CD4-positive, alpha-beta T cell treated with Interleukin-1 beta for 1 hour (primary cell): ENCODE measurements around the gene EHBP1.
"Not testable (repeated sequence)": the region's sequence is repeated elsewhere in the genome, so short reads cannot be mapped to it uniquely, and the experiment has no call there.

Experiments
- DNase-seq, 2 donors: peaks; one replicate each; pipeline ENCODE4 v3.0.0-alpha.2; 2020 to 2022

Gene EHBP1

GRCh38 chr2:63053889-63054602 lies 348.5 kb downstream of the EHBP1 start:
- no peak for DNase-seq

GRCh38 chr2:63054841-63055225 lies 349.3 kb downstream of the EHBP1 start:
- DNase-seq = no peak

DNA sequence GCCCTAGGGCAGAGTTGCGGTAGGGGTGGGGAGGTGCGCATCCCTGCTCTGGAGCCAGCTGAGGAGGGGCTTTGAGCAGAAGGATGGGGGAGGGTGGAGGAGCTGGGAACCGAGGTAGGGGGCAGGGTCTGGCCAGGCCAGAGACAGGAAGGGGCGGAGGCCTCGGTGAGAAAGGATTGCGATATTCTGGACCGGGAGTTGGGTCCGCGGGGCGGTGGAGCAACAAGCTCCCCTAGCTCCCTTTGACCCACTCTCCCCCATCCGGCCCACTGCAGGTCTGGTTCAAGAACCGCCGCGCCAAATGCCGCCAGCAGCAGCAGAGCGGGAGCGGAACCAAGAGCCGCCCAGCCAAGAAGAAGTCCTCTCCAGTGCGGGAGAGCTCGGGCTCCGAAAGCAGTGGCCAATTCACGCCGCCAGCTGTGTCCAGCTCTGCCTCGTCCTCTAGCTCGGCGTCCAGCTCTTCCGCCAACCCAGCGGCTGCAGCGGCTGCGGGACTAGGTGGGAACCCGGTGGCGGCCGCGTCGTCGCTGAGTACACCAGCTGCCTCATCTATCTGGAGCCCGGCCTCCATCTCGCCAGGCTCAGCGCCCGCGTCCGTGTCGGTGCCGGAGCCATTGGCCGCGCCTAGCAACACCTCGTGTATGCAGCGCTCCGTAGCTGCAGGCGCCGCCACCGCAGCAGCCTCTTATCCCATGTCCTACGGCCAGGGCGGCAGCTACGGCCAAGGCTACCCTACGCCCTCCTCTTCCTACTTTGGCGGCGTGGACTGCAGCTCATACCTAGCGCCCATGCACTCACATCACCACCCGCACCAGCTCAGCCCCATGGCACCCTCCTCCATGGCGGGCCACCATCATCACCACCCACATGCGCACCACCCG lies 350.0 kb downstream of the EHBP1 start:
- DNase-seq = no peak

DNA sequence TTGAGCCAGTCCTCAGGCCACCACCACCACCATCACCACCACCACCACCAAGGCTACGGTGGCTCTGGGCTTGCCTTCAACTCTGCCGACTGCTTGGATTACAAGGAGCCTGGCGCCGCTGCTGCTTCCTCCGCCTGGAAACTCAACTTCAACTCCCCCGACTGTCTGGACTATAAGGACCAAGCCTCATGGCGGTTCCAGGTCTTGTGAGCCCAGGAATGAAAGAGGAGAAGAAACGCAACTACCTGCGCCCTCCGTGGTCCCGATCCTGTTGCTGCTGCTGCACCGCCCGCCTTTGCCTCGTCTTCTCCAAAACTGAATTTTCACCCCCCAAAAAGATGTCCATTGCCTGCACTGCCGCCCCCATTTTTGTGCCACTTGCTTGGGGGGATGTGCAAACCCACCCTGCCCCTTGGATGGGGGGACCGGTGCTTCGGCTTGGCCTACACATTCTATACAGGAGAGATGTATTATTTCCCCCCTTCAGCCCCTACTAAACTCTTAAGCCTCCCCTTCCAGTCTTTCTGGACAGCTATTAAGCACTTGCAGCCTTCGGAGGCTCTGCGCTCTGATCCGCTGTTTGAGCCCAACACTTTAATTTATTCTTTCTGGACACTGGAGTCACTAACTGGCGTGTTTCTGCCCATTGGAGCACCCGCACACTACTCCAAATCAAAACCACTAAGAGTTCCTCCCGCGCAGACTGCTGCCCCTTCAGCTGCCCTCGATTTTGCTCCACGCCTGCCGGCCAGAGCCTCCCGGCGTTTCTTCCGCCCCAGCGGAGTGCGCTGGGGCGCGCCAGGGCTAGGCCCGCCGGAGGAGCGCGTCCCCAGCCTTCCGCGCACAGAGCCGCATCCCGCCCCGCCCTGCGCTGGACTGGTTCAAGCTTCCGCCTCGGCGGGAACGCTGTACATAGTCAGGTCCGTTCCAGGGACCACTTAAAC lies 350.9 kb downstream of the EHBP1 start:
- no peak for DNase-seq

- no peak for DNase-seq
These were observed 352.0 kb downstream of the EHBP1 start for GRCh38 chr2:63057249-63058143.

DNA sequence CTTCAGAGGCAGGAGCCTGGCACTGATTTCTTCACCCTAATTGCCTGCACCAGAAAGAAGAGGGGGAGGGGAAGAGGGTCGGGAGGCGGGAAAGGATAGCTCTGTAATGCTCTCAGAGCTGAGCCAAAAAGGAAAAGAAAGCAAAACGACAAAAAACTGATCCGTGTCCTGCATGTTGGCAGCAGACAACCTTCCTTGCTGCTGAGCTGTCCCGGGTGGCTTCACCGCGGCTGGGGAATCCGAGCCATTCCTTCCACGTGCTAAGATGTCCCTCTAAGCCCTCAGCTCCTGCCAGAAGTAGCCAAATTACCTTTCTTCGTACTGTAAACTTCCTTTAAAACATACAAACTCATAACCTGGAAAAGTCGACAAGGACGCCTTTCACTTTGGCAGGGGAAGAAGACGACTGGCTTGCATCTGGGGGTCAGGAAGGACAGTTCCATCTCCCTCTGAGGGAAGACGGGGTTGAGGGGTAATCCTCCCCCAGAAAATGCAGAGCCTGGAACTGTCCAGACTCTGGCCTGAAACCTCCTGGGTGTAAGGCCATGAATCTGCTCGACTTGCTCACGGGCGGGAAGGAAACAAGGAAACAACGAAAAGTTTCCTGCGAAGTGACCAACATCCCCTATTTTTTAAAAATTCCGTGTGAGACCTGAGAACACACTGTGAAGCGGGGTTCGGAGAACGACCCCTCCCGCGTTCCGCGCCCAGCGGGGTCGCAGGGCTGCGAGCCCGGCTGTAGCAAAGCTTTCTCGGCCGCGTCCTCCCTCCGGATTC lies 352.8 kb downstream of the EHBP1 start:
- no peak for DNase-seq

GRCh38 chr2:63058921-63059792 lies 353.6 kb downstream of the EHBP1 start:
- DNase-seq = no peak

DNA sequence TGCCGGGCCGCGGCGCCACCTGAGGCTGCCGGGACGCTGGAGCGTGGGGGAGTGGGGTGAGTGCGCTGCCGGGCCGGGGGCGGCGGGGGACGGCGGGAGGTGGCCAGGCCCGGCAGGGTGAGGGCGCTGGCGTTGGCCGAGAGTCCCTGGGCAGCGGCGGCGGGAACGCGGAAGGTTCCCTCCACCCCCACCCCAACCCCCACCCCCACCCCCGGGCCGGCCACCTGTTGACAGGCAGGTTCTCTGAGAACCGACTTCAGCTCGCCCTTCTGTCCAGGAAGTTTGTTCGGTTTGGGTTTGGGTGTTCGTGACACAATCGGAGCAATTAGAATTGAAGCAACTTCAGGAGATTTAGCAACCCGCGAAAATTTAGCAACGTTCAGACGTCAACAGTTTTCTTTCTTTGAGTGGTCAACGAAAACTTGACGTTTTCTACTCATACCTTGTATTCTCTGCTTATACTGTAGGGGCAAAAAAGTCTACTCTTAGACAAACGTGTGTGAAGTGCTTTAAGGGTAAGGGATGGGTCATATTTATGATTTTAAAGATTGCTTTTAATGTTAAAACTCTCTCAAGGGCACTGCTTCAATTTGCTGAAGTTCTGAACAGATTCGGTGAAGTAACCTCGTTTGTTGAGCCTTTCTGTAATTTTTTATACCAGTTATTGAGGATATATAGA lies 354.4 kb downstream of the EHBP1 start:
- DNase-seq = no peak

DNA sequence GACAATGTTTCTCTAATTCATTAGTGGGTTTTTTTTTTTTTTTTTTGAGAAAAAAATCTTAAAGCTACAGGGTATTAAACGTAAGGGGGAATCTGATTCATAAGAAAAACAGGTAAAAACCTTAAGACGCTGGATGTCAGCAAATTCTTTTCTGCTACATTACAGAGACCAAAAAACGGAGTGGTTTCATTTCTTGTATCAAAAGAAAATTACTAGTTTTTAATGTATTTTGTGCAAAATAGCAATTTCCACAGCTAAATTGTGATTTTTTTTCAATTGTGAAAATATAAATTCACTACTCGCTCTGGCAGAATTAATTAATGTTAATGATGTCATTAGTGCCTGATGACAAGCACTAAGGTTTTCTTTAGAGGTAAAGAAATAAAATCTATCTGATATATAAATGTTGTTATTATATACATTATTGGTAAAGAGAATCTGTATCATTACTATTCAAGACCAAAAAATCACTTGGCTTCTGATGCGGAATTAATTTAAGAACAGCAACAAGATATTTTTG lies 355.0 kb downstream of the EHBP1 start:
- no peak for DNase-seq

DNA sequence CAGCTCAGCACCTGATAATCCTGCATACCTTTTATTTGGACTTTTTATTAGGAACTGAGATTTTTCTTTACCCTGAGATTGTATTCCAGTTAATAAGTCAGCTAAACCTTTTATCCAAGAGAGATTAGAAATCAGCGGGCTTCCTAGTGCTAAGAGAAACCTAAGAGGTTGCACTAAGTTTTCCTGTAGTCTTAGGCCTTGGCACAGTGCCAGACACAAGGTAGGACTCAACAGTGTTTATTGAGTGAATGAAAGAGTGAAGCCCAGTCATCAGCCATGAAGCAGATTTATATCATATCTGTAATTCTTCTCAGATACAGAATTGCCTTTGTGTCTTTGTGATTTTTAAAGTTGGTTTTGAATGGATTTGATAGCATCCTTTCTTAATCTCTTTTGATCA lies 358.7 kb downstream of the EHBP1 start:
- no peak for DNase-seq

DNA sequence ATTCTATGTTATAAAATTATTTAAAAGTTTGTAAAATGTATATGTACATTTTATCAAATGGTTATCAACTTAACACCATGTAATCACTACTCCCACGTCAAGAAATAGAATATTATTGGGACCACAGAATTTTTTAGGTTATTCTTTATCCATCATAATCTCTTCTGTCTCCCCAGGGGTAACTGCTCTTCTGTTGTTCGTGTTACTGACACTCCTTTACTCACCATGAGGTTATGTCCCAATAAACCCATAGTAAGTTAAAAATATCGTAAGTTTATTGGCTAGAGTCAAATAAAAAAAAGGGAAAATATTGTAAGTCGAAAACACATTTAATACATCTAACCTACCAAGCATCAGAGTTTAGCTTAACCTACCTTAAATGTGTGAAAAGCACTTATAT lies 359.1 kb downstream of the EHBP1 start:
- DNase-seq = no peak

DNA sequence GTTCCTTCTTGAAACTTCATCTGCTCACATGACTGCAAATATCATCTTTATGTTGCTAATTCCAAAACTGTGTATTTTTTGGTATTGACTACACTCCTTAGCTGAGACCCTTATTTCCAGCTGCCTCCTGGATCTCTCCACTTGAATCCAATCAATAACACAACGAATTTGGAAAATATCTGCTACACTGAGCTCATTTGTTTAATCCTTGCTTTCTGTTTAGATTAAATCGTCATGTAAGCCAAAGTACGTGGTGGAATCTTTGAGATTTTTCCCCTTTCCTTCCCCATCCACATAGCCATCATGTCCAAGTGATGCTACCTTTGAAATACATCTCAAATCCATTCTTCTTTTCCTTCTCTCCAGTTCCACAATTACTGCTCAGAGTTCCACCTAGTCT lies 360.8 kb downstream of the EHBP1 start:
- DNase-seq = no peak

- no peak for DNase-seq
These were observed 361.3 kb downstream of the EHBP1 start for GRCh38 chr2:63066838-63067237.

DNA sequence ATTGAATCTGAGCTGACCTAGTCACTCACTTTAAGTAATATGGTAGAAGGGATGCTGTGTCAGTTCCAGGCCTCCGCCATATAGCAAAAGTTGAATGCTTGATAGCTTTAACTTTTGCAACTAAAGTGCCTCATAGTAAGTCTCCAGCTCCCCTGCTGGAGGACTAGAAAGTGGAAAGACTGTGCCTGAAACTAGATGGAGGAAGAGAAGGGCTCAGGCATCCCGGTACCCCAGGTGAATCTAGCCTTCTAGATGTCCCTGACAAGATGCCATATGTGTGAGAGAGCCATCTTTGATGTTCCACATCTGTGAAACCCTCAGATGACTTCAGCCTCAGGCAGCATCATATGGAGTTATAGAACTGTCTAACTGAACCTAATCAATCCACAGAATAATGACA lies 366.2 kb downstream of the EHBP1 start:
- no peak for DNase-seq

DNA sequence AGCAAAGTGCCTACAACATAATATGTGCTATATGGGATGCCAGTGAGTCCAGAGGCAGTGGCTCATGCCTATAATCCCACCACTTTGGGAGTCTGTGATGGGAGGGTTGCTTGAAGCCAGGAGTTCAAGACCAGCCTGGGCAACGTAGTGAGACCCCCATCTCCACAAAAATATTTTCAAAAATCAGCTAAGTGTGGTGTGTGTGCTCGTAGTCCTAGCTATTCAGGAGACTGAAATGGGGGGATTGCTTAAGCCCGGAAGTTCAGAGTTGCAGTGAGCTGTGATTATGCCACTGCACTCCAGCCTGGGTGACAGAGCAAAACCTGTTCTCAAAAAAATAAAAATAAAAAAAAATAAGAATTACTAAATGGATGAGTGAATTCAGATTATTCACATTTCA lies 368.5 kb downstream of the EHBP1 start:
- DNase-seq = no peak

DNA sequence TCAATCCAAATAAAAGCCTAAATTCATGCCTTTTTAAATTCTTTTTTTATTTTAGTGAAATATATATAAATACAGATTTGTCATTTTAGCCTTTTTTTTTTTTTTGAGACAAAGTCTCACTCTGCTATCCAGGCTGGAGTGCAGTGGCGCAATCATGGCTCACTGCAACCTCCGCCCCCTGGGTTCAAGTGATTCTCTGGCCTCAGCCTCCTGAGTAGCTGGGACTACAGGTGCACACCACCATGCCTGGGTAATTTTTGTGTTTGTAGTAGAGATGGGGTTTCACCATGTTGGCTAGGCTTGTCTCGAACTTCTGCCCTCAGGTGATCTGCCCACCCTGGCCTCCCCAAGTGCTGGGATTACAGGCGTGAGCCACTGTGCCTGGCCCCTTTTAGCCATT lies 368.9 kb downstream of the EHBP1 start:
- not testable (repeated sequence) for DNase-seq

DNA sequence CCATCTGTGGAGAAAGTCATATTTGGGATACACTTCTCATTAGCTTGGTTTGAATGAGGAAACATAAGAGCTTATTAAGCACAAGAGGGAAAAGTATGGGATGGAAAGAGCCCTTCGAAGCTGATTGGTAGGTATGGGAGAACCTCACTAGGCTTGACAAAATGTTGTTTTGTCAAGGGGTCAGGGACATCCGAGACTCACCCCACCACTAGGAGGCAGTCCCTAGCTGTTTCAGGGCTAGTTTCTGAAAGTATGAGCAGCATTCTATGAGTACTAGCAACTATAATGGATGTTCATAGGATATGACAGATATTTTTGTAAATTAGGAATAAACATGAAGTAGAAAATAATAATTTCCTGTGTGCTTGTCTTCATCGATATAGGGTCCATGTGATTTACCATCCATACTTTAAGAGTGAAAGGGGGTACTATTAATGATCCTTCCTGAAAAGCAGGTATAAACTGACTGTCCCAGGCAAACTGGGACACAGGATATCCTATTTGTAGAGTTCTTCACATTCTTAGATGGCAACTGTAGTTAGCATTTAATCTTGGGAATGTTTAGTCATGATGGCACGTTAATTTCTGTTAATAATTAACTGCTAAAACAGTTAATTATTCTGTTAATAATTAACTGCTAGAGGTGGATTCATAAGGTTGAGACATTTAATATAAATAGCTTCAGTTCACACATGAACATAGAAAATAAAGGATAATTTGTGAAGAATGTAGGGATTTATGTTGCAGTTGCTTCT lies 373.5 kb downstream of the EHBP1 start:
- DNase-seq = no peak

- DNase-seq = no peak
These were observed 375.9 kb downstream of the EHBP1 start for GRCh38 chr2:63081404-63081803.

GRCh38 chr2:63086687-63087086 lies 381.2 kb downstream of the EHBP1 start:
- no peak for DNase-seq
